ENCODE data around the gene VEGFD.

DNA sequence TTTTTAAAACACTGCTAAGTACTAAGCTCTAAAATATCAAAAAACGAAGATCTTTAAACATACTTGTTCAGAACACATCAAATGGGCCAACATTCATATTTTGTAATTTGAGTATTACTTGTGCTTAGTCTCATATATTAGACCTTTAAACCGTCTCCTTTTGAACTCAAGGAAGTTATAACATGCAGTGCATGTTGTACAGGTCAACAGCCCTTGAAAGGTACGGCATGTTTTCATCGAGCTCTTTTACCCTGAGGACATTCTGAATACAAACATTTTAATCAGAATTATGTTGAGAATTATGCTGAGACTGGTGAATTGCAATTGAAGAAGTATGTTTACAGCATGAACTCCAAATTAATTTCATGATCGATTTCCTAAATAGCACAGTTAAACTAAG, 61.7 kb downstream of the VEGFD start:
- no peak for TF ChIP-seq POLR2A (IDR thresholded peaks at IDR 0.05)
- TF ChIP-seq, protein P1, sequence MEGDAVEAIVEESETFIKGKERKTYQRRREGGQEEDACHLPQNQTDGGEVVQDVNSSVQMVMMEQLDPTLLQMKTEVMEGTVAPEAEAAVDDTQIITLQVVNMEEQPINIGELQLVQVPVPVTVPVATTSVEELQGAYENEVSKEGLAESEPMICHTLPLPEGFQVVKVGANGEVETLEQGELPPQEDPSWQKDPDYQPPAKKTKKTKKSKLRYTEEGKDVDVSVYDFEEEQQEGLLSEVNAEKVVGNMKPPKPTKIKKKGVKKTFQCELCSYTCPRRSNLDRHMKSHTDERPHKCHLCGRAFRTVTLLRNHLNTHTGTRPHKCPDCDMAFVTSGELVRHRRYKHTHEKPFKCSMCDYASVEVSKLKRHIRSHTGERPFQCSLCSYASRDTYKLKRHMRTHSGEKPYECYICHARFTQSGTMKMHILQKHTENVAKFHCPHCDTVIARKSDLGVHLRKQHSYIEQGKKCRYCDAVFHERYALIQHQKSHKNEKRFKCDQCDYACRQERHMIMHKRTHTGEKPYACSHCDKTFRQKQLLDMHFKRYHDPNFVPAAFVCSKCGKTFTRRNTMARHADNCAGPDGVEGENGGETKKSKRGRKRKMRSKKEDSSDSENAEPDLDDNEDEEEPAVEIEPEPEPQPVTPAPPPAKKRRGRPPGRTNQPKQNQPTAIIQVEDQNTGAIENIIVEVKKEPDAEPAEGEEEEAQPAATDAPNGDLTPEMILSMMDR (IDR thresholded peaks at IDR 0.05 in 4 of 5, conservative IDR thresholded peaks at IDR 0.05 in 1 of 5): no peak

All from gastrocnemius medialis (tissue), 4 donors.